HL-60/S4 treated with retinoic acid at 250 ng/mL for 4 days and 3 days (cell line): ENCODE results near the gene PLEKHM2.

ENCODE experiments used
- in situ Hi-C: fragments of 300-500 bp; cut with MboI; formaldehyde crosslinking; loops from 2 replicates; pipeline ENCODE4 v1.7.0; 2022; ENCODE audit warnings: low sequenced_read_pairs

Gene PLEKHM2

DNA sequence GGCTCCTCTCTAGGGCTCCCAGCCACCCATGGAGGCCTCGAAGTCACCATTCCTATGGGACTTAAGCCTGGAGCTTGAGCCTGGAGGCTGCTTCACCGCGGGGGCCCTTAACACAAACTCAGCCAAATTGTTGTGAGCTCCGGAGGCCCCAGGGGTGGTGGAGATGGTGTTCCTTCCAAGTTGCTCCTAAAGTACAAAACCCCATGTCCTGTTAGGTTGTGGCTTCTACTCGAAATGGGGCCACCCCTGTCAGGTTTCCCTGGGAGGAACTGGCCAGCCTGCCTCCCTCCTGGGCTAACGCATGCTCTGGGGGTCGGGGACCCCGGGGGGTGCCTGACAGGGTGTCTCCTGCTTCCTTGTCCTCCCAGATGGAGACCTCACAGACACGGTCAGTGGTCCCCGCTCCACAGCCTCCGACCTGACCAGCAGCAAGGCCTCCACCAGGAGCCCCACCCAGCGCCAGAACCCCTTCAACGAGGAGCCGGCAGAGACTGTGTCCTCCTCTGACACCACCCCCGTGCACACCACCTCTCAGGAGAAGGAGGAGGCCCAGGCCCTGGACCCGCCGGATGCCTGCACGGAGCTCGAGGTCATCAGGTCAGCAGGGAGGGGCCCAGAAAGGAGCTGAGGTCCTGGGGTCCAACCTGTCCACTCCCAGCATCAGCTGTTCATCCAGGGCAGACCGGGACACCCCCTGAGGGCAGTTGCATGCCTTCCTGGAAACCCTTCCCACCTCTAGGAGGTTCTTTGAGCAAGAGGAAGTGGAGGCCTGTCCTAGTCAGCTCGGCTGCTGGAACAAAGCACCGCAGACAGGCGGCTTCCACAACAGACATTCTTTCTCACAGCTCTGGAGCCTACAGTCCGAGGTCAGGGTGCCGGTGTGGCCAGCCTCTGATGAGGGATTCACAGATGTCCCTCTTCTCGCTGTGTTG lies 41.1 kb downstream of the PLEKHM2 start:
- in situ Hi-C loops: no loop called here

DNA sequence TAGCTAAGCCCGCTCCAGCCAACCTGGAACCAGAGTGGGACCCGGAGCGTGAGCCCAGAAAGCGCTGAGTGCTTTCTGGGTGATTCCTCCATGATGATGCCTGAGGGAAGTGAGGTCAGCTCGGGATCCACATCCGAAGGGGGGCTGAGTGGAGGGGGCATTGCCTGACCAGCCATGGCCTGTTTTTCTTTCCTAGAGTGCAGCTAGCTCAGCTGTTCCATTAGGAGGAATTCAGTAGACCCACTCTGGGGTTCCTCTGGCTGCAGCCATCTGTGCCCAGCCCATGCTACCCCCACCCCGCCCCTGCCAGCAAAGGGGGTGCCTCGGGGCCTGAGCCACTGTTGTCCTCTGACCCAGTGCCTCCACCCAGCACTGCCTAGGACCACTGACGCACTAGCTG lies 42.4 kb downstream of the PLEKHM2 start:
- in situ Hi-C loops: no loop called here

DNA sequence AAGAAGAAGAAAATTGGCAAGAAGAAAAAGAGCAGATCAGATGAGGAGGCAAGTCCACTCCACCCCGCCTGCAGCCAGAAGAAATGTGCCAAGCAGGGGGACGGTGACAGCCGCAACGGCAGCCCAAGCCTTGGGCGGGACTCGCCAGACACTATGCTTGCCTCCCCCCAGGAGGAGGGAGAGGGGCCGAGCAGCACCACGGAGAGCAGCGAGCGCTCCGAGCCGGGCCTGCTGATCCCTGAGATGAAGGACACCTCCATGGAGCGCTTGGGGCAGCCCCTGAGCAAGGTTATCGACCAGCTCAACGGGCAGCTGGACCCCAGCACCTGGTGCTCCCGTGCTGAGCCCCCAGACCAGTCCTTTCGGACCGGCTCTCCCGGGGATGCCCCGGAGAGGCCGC lies 42.9 kb downstream of the PLEKHM2 start:
- in situ Hi-C loops: no loop called here

DNA sequence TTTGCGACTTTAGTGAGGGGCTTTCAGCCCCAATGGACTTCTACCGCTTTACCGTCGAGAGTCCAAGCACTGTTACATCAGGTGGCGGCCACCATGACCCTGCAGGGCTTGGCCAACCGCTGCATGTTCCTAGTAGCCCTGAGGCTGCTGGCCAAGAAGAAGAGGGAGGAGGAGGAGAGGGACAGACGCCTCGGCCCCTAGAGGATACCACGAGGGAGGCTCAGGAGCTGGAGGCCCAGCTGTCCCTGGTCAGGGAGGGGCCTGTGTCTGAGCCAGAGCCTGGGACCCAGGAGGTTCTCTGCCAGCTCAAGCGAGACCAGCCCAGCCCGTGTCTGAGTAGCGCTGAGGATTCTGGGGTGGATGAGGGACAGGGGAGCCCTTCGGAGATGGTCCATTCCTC lies 43.3 kb downstream of the PLEKHM2 start:
- in situ Hi-C loops: no loop called here

DNA sequence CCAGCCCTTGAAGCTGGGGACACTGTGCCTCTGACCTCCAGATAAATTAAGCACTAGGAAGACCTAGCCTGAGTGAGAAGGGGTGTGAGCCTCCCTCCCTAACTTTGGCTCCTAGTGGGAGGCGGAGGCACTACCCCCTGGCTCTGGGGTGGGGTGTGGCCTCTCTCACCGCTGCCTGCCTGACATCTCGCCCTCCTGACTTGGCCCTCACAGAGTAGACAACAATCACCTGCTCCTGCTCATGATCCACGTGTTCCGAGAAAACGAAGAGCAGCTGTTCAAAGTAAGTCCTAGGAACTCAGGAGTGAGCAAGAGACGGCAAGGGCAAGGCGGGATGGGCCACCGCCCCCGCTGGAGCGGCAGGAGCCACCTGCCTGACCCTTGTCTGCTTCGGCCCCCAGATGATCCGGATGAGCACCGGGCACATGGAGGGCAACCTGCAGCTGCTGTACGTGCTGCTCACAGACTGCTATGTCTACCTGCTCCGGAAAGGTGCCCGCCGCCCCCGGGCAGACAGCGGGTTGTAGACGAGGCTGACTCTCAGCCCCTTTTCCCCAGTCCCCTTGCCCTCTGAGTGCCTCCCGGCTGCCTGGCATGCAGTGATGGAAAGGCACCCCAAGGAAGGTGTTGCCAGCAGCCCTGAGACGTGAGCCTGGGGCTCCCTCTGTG lies 43.9 kb downstream of the PLEKHM2 start:
- in situ Hi-C loops: no loop called here

DNA sequence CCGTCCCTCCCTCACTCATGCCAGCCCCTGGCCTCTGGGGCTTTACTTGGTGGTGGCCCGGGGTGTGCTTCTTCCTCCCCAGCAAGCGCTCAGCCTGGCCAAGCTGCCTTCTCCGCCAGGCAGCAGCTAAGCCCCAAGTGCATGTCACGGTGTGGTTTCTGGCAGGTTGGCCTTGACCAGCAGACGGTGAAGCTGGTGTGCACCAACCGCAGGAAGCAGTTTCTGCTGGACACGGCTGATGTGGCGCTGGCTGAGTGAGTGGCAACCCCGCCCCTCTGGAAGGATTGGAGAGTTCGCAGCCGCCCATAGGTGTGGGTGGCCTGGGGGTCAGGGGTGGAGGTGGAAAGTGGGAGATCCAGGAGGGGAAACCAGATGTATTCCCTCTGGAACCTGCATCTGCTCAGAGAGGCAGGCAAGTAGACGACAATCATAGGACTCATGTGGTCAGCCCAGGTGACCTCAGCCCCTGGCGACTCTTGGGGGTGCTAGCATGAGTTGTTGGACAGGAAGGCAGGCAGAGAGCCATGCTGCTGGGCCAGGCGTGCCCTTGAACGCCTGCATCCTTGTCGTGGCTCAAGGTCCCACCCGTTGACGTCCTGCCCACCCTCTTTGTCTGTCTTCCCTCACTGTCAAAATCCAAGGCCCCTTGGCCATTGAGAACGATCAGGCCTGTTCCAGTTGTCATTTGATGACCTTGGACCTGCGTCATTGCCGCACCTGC lies 45.0 kb downstream of the PLEKHM2 start:
- in situ Hi-C loops: no loop called here

DNA sequence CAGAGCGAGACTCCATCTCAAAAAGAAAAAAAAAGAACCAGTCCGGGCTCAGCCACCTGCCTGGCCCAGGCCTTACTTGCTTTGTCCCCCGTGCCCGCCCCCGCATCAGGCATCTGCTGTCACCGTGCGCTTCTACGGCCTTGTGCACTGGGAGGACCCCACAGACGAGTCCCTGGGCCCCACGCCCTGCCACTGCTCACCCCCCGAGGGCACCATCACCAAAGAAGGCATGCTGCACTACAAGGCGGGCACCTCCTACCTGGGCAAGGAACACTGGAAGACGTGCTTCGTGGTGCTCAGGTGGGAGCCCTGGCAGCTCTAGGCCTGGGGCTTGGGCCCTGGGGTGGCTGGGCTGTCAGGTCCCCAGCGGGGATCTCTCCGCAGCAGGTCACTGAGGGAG lies 46.3 kb downstream of the PLEKHM2 start:
- in situ Hi-C loops: no loop called here

DNA sequence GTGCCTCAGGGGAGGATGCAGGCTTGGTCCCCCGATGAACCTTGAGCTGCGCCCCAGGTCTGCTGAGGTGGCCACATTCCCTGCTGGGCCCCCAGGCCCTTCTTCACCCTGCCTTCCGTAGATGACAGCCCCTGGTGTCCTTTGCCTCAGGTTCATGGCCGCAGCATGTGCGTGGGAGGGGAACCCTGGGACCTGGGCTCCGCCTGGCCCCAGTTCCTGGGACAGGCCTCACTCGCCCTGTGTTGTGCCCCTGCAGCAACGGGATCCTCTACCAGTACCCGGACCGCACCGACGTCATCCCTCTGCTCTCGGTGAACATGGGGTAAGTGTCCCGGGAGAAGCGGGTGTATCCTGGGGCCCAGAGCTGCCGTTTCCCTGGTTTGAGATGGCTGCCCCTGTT lies 46.8 kb downstream of the PLEKHM2 start:
- in situ Hi-C loops: no loop called here

DNA sequence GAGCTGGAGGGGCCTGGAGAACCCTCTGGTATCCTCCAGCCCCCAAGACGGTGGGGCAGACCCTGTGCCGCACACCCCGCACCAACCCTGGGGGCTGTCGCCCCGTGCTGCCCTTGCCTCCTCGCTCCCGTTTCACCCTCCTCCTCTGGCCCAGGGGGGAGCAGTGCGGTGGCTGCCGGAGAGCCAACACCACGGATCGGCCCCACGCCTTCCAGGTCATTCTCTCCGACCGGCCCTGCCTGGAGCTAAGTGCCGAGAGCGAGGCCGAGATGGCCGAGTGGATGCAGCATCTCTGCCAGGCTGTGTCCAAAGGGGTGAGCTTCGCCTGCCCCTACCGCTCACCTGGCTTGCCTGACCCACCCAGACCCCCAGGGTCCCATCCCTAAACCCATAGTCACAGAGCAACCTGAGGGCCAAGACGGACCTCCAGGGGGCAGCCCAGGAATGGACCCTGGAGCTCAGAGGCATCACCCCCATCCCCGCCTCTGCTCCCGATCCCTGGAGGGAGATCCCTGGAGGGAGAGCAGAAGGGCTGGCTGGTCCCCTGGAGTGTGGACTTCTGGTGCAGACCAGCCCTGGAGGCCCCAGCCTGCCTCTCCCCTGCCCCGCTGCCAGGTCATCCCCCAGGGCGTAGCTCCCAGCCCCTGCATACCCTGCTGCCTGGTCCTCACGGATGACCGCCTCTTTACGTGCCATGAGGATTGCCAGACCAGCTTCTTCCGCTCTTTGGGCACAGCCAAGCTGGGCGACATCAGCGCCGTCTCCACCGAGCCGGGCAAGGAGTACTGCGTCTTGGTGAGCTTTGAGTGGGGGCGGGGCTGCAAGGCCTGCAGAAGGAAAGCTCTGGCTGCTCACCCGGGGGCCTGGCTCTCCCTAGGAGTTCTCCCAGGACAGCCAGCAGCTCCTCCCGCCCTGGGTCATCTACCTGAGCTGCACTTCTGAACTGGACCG lies 47.9 kb downstream of the PLEKHM2 start:
- in situ Hi-C loops: no loop called here

DNA sequence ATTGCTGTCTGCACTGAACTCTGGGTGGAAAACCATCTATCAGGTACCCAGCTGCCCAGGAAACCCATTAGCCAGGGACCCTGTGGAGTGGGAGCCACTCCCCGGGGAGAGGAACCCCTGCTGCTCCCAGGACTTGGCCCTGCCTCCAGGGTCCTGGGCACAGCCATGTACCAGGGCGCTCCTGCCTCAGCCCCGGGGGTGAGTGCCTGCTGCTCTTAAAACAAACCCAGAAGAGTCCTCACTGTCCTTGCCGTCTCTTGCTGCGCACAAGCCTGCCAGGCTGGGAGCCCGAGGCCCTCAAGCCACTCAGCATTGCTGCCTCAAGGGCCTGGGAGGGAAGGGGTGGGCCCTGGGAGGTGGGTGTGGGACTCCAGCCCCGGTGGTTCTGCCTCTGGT lies 48.6 kb downstream of the PLEKHM2 start:
- in situ Hi-C loops: no loop called here

DNA sequence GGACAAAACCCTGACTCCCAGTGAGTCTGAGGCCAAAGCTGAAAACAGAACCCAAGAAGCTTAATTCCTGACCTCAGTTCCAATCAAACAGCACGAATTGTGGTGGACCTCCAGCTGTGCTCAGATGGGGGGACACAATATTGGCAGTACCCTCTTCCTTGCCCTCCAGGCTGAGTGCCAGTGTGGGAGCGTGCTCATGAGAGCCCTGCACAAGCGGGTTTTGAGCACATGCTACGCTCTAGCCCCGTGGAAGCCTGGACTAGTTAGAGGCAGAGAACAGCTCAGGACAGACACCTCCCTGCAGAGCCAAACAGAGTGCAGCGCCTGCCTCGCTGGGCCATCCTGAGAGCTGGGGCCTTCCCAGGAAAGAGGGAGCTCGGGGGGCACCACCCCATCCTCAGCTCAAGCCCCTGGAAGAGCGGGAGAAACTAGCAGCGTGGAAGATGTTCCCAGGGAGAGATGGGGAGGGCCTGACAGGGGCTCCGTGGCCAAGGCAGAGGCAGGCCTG lies 49.2 kb downstream of the PLEKHM2 start:
- in situ Hi-C loops: no loop called here

DNA sequence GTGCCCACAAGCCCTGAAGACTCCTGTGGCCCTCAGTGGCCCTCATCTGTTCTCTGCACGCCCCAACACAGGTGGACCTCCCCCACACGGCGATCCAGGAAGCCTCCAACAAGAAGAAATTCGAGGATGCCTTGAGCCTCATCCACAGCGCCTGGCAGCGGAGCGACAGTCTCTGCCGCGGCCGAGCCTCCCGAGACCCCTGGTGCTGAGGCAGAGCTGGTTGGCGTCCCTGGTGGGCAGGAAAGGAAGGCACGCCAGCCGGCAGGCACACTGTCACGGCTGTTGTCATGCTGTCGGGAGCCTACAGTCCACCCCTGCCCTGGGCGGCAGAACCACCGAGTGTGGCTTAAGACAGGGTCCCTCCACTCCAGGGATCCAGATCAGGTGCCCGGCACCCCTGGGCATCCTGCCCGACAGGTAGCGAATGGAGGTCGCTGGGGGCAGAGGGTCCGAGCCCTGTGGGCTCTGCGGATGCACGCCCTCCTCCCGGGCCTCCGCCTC lies 49.7 kb downstream of the PLEKHM2 start:
- in situ Hi-C loops: no loop called here

DNA sequence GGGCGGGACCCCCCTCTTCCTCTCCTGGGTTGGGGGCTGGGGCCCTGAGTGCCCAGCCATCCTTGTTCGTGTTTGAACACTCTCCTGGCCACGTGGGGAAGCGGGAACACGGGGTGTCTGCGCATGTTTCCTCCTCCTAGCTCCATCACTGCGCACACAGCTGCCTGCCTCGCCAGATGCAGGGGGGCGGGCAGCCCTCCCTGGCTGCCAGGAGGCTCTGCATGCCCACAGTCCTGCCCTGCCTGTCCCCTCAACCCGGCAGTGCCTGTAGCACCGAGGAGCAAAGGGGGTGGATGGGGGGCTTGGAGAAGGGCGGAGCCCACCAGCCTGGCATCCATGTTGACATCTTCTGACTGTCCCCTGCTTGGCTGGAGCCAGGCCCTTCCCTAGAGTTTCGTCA lies 50.2 kb downstream of the PLEKHM2 start:
- in situ Hi-C loops: no loop called here

DNA sequence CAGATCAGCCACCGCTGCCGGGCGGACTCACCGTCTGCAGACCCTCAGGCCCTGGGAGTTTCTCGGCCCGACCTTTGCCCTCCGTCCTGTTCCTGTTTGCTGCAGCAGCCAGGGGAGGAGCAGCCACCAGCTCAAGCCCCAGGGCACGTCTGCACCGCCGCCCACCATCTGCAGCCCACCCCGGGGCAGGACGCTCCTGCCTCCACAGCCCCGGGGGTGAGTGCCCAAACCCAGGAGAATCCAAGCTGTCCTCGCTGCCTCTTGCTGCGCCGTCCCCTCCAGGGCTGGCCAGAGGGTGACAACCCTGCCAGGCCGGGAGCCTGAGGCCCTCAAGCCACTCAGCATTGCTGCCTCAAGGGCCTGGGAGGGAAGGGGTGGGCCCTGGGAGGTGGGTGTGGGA lies 50.8 kb downstream of the PLEKHM2 start:
- in situ Hi-C loops: no loop called here

DNA sequence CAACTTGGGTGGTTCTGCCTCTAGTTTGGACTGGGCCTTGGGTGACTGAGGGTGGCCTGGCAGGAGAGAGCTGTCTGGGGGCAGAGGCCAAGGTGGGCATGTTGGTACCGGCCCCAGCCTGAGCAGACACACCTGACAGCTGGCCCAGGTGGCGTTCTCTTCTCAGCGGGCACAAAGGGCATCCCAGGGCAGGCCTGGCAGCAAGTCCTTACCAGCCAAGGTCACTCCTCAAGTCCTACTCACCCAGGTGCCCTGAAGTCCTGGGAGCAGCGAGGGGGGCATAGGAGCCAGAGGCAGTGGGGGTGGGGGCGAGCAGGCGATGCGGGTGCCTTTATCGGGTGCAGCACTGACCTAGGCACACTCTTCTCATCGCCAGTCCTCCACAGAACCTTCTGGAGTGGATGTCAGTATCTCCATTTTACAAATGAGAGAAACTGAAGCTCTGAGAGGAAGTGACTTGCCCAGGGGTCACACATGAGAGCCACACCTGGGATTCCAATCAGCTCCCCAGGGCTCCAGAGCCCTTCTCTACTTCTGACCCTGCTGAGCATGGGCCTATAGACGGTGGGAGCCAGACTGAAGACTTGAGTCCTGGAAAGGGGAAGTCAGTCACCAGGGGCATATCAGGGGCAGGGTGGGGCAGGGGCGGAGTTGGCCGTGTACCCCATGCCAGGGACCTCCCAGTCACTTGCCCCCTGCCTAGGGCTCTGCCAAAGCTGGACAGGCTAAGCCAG lies 51.4 kb downstream of the PLEKHM2 start:
- in situ Hi-C loops: no loop called here

DNA sequence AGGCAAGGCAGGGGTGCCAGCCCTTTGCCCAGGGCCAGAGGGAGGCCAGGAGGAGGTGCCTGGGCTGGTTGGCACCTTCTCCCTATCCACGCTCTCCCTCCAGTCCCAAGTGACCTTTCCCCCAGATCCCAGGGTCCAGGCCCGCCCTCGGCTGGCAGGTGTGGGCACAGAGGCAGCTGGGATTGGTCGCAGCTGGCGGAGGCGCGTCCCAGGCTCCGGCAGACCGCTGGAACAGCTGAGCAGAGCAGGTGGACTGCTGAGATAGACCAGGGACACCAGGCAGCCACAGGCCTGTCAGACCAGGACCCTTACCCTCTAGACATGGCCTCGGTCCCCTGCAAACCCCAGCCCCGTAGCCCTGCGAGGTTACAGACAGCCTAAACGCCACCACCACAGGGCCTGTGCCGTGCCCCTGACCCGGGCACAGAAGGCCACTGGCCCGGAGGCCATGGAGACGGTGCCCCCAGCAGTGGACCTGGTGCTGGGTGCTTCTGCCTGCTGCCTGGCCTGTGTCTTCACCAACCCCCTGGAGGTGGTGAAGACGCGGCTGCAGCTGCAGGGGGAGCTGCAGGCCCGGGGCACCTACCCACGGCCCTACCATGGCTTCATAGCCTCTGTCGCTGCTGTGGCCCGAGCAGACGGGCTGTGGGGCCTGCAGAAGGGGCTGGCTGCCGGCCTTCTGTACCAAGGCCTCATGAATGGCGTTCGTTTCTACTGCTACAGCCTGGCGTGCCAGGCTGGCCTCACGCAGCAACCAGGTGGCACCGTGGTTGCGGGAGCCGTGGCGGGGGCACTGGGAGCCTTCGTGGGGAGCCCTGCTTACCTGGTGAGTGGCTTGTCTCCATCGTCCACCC lies 52.1 kb downstream of the PLEKHM2 start, which contains the start of gene SLC25A34:
TSS of gene SLC25A34 (plus strand) at position 221 of the 854 bp plus-strand sequence. CDS start at position 449, 228 bp downstream.
- in situ Hi-C loops: no loop called here

DNA sequence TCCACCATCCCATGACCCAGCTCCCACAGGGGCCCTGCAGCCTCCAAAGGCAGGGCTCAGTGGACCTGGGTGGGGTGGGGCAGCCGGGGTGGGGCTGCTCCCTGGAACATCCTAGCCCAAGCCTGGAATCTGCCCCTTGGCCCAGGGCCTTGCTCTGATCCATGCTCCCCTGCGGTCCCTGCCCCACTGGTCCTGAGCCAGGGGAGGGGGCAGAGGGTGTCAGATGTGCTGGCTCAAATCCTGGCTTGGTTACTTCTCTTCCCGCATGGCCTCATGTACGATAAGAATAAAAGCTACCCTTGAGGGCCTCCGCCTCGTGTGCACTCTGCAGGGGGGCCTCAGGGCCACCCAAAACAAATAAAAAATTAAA lies 52.8 kb downstream of the PLEKHM2 start:
- in situ Hi-C loops: no loop called here
